Fibroblast of villous mesenchyme (primary cell): Measurements from ENCODE around the gene MGAT3. TPM values are rescaled to one million over a fixed set of nuclear protein-coding genes. Genes with fewer than 3 reads are reported as not detected.

Experiments
- DNase-seq: peaks from one replicate; pipeline ENCODE4 v3.0.0-alpha.2; 2010; ENCODE audit warnings: low read depth
- H3K4me3 ChIP-seq: 2 replicates; pipeline ENCODE4 v1.5.1; 2011; ENCODE audit warnings: low read depth, mild to moderate bottlenecking, low read length
- CTCF ChIP-seq: IDR thresholded peaks from 2 replicates; pipeline ENCODE4 v1.5.1; 2012; ENCODE audit warnings: low read depth, mild to moderate bottlenecking, low read length; ENCODE audit not compliant: insufficient read depth
- total RNA-seq: library from RNA; depleted of rRNA; stranded (reverse); fragments of >200 nt; gene quantifications from 2 replicates; pipeline ENCODE4 v1.2.3, GENCODE V29; 2012

Gene MGAT3
- total RNA-seq, 1 donor, result 1.3 TPM

GRCh38 chr22:39463931-39464390 is 7.1 kb downstream of the MGAT3 start:
- no peak for TF ChIP-seq CTCF
- no peak for DNase-seq
- no peak overlapping the region for H3K4me3 ChIP-seq

GRCh38 chr22:39466228-39467006 is 9.6 kb downstream of the MGAT3 start:
- peak; percentile 48 for DNase-seq
- TF ChIP-seq CTCF, result no peak
- no peak overlapping the region for H3K4me3 ChIP-seq

GRCh38 chr22:39467390-39467895 is 10.6 kb downstream of the MGAT3 start:
- TF ChIP-seq CTCF, result no peak
- no peak overlapping the region for H3K4me3 ChIP-seq
- DNase-seq, result no peak

GRCh38 chr22:39468487-39469325 is 11.9 kb downstream of the MGAT3 start:
- TF ChIP-seq CTCF, result no peak
- H3K4me3 ChIP-seq, result no peak overlapping the region
- no peak for DNase-seq

GRCh38 chr22:39469326-39469680 is 12.5 kb downstream of the MGAT3 start:
- DNase-seq, result no peak
- no peak overlapping the region for H3K4me3 ChIP-seq
- TF ChIP-seq CTCF, result no peak

- DNase-seq, result no peak
- H3K4me3 ChIP-seq, result no peak overlapping the region
- TF ChIP-seq CTCF, result no peak
Observed at GRCh38 chr22:39469681-39470450, 13.1 kb downstream of the MGAT3 start.
